RWPE2 (cell line): ENCODE data around the gene SPATA6L.

Experiments
- ATAC-seq: fragments of 200-7000 bp; cut with Tn5 transposase; 3 replicates; pipeline ENCODE4 v1.9.1; 2021; ENCODE audit warnings: low read depth
- DNase-seq: peaks from one replicate; pipeline ENCODE4 v3.0.0-alpha.2; 2020; ENCODE audit warnings: low spot score
- H3K27ac ChIP-seq: fragments of 450-650 bp; 2 replicates; pipeline ENCODE4 v1.5.1; 2017; ENCODE audit warnings: mild to moderate bottlenecking; ENCODE audit not compliant: poor library complexity, severe bottlenecking
- H3K27me3 ChIP-seq: fragments of 250-450 bp; sonication (Bioruptor Pico); 2 replicates; pipeline ENCODE4 v1.5.1; 2021; ENCODE audit warnings: mild to moderate bottlenecking, moderate library complexity; ENCODE audit not compliant: insufficient read depth, poor library complexity, severe bottlenecking
- H3K36me3 ChIP-seq: fragments of 250-450 bp; sonication (Bioruptor Pico); 2 replicates; pipeline ENCODE4 v1.5.1; 2020; ENCODE audit warnings: low read depth, mild to moderate bottlenecking, moderate library complexity
- H3K4me1 ChIP-seq: fragments of 250-450 bp; sonication (Bioruptor Pico); 2 replicates; pipeline ENCODE4 v1.5.1; 2021; ENCODE audit warnings: mild to moderate bottlenecking, moderate library complexity; ENCODE audit not compliant: insufficient read depth, poor library complexity, severe bottlenecking
- H3K4me3 ChIP-seq: fragments of 250-450 bp; sonication (Bioruptor Pico); 2 replicates; pipeline ENCODE4 v1.5.1; 2021; ENCODE audit warnings: mild to moderate bottlenecking, moderate library complexity; ENCODE audit not compliant: severe bottlenecking
- H3K9me3 ChIP-seq: fragments of 250-450 bp; sonication (Bioruptor Pico); 2 replicates; pipeline ENCODE4 v1.5.1; 2021; ENCODE audit warnings: mild to moderate bottlenecking, moderate library complexity; ENCODE audit not compliant: severe bottlenecking
- CTCF ChIP-seq: fragments of 450-650 bp; IDR thresholded peaks from one replicate; pipeline ENCODE4 v1.5.1; 2017; ENCODE audit warnings: mild to moderate bottlenecking, moderate library complexity; ENCODE audit not compliant: poor library complexity, severe bottlenecking

Gene SPATA6L

DNA sequence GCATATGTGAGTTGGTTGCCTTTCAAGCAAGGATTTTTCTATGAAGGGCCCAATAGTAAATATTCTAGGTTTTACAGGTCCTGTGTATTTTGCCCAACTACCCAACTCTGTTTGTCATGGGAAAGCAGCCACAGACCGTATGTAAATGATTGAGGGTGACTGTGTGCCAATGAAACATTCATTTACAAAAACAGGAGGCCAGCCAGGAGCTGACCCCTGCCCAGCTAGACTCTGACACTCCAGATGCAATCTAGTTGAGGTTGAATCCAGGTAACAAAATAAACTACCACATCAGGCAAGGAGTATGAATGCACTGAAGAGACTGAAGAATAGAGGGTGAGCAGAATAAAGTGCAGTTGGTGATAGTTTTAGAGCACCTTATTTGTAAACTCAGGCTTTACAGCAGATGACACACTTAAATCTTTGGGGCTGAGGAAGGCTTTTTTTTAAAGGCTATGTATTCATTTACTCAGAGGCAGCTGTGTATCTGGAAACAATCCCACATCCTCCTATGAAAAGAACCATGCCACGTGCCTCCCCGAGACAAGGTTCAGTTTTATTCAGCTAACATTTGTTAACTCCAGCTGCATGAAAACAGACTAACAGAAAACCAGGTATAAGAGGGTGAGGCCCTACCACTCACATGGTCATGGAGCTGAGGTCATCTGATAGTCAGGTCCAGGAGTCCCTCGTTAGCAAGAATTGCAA, 115.3 kb downstream of the SPATA6L start:
- no peak overlapping the region for H3K27ac ChIP-seq
- DNase-seq (no peak), ATAC-seq (no peak)
- H3K4me3 ChIP-seq = no peak overlapping the region
- H3K9me3 ChIP-seq = no peaks in the 10 kb centered on the region
- no peaks in the 10 kb centered on the region for H3K27me3 ChIP-seq
- no peaks in the 10 kb centered on the region for H3K4me1 ChIP-seq
- H3K36me3 ChIP-seq = no peaks in the 10 kb centered on the region
- no peak for TF ChIP-seq CTCF

DNA sequence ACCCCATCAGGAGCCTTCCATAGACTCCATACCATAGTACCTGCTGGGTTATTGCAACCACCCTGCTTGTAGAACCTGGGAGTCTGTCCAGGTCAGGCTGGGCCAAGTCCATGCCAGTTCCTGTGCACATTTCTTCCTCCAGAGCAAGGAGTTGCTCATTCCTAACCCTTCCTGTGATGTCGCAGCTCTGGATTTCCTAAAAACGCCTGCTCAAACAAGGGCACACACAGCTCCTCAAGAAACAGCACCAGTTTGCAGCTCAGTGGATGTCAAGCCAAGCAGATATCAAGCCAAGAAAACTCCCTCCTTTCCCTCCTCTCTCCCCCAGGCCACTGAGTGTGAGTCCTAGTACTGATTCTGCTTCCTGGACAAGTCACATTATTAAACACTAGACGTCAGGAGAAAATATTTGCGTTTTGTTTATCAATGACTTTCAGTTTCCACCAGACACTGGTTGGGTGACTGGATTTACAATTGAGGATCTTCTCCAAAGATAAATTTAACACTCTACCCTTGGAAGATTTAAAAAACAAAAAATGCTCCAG, 116.5 kb downstream of the SPATA6L start:
- H3K4me1 ChIP-seq = no peaks in the 10 kb centered on the region
- TF ChIP-seq CTCF = no peak
- DNase-seq (no peak), ATAC-seq (no peak)
- no peak overlapping the region for H3K4me3 ChIP-seq
- no peak overlapping the region for H3K27ac ChIP-seq
- H3K36me3 ChIP-seq = no peaks in the 10 kb centered on the region
- no peaks in the 10 kb centered on the region for H3K27me3 ChIP-seq
- no peaks in the 10 kb centered on the region for H3K9me3 ChIP-seq

- Histone ChIP-seq H3K27me3 (no peaks in the 10 kb centered on the region), H3K9me3 (no peaks in the 10 kb centered on the region), H3K4me1 (no peaks in the 10 kb centered on the region), H3K27ac (no peak overlapping the region), H3K36me3 (no peaks in the 10 kb centered on the region), H3K4me3 (no peak overlapping the region)
- no peak for DNase-seq
- ATAC-seq = no peak
- TF ChIP-seq CTCF = no peak
Measured at GRCh38 chr9:4548811-4549725, 117.2 kb downstream of the SPATA6L start.
